ENCODE measurements around the gene DAPK1. TPM values are rescaled to one million over a fixed set of nuclear protein-coding genes. Genes with fewer than 3 reads are reported as not detected.

DAPK1 gene
- total RNA-seq, 1 experiment from 2014 or later: 19.7 TPM

DNA sequence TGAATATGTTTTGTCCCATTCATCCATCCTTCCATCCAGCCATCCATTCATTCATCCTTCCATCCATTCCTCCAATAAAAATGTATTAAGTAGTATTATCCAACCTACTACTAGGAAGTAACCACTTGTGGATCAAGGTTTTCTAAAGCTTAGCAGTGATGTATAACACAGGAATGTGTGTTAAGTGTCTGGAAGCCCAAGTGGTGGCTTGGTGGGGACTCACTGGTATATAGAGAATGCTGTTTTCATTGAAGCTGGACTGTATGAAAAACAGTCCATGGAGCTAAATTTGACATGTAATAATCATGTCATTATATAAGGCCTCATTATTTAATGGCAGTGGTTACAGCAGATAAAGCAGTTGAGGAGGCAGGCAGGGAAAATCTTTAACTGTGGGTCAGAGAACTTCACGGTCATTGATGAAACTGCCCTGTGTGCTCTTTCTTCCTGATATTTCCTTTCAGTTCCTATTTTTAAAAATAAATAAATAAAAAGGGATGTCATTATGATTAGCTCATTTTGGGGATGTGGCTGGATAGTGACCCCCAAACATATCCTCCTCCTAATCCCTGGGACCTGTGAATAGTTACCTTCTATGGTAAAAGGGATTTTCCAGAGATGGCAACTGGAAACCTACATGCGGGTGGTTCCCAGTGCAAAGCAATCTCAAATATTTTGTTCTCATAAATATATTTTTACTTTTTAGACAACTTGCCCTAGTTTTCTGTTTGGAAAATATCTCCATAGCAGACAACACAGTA, 82.3 kb downstream of the DAPK1 start:
- POLR2A ChIA-PET: interaction anchor here (0.6 to 0.7 kb wide), 2 partner anchors 21 to 1267 kb away, joined by 3 to 4 read pairs; no protein-coding TSS in a partner anchor
- intact Hi-C loops (cut with micrococcal nuclease): no loop called here
- no TSS peak for BruUV-seq (replicated peaks)
- no peak overlapping the region for H3K27ac Mint-ChIP-seq (ENCODE audit: low read depth, unreplicated experiment)
- H3K4me3 Mint-ChIP-seq (ENCODE audit: unreplicated experiment): no peak overlapping the region
- H3K27me3 Mint-ChIP-seq (ENCODE audit: insufficient read depth, unreplicated experiment): no peaks in the 10 kb centered on the region
- TF ChIP-seq, protein P1, sequence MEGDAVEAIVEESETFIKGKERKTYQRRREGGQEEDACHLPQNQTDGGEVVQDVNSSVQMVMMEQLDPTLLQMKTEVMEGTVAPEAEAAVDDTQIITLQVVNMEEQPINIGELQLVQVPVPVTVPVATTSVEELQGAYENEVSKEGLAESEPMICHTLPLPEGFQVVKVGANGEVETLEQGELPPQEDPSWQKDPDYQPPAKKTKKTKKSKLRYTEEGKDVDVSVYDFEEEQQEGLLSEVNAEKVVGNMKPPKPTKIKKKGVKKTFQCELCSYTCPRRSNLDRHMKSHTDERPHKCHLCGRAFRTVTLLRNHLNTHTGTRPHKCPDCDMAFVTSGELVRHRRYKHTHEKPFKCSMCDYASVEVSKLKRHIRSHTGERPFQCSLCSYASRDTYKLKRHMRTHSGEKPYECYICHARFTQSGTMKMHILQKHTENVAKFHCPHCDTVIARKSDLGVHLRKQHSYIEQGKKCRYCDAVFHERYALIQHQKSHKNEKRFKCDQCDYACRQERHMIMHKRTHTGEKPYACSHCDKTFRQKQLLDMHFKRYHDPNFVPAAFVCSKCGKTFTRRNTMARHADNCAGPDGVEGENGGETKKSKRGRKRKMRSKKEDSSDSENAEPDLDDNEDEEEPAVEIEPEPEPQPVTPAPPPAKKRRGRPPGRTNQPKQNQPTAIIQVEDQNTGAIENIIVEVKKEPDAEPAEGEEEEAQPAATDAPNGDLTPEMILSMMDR (IDR thresholded peaks at IDR 0.05; ENCODE audit: unreplicated experiment): no peak
- H3K36me3 Mint-ChIP-seq (ENCODE audit: insufficient read depth, unreplicated experiment): no peaks in the 10 kb centered on the region
- no peak for DNase-seq (ENCODE audit: unreplicated experiment)
- CTCF ChIA-PET: interaction anchor here (0.6 kb wide), 1 partner anchor 25 kb away, joined by 4 read pairs; no protein-coding TSS in a partner anchor
- no peaks in the 10 kb centered on the region for H3K9me3 Mint-ChIP-seq (ENCODE audit: unreplicated experiment)
- H3K4me1 Mint-ChIP-seq (ENCODE audit: insufficient read depth, unreplicated experiment): no peaks in the 10 kb centered on the region

- DNase-seq (ENCODE audit: unreplicated experiment): no peak
- CTCF ChIA-PET: interaction anchor here (0.6 to 0.7 kb wide), 3 partner anchors 122 to 550 kb away, joined by 3 read pairs; no protein-coding TSS in a partner anchor
- no peaks in the 10 kb centered on the region for H3K36me3 Mint-ChIP-seq (ENCODE audit: insufficient read depth, unreplicated experiment)
- no peaks in the 10 kb centered on the region for H3K4me1 Mint-ChIP-seq (ENCODE audit: insufficient read depth, unreplicated experiment)
- TF ChIP-seq, protein P1 (IDR thresholded peaks at IDR 0.05; ENCODE audit: unreplicated experiment): no peak
- no TSS peak for BruUV-seq (replicated peaks)
- intact Hi-C loops (cut with micrococcal nuclease): no loop called here
- no peaks in the 10 kb centered on the region for H3K27me3 Mint-ChIP-seq (ENCODE audit: insufficient read depth, unreplicated experiment)
- POLR2A ChIA-PET: no interaction called here
- H3K4me3 Mint-ChIP-seq (ENCODE audit: unreplicated experiment): no peak overlapping the region
- no peak overlapping the region for H3K27ac Mint-ChIP-seq (ENCODE audit: low read depth, unreplicated experiment)
- no peaks in the 10 kb centered on the region for H3K9me3 Mint-ChIP-seq (ENCODE audit: unreplicated experiment)
Measured at GRCh38 chr9:87580941-87581438, 83.3 kb downstream of the DAPK1 start.

- ChIA-PET CTCF (interaction anchor here (0.6 to 0.7 kb wide), 4 partner anchors 121 to 671 kb away, joined by 3 read pairs; no protein-coding TSS in a partner anchor), POLR2A (no interaction called here)
- Mint-ChIP-seq H3K27me3 (ENCODE audit: insufficient read depth, unreplicated experiment) (no peaks in the 10 kb centered on the region), H3K4me1 (ENCODE audit: insufficient read depth, unreplicated experiment) (no peaks in the 10 kb centered on the region), H3K4me3 (ENCODE audit: unreplicated experiment) (no peak overlapping the region), H3K27ac (ENCODE audit: low read depth, unreplicated experiment) (no peak overlapping the region), H3K36me3 (ENCODE audit: insufficient read depth, unreplicated experiment) (no peaks in the 10 kb centered on the region), H3K9me3 (ENCODE audit: unreplicated experiment) (no peaks in the 10 kb centered on the region)
- BruUV-seq (replicated peaks): no TSS peak
- intact Hi-C loops (cut with micrococcal nuclease): no loop called here
- TF ChIP-seq, protein P1 (IDR thresholded peaks at IDR 0.05; ENCODE audit: unreplicated experiment): no peak
- no peak for DNase-seq (ENCODE audit: unreplicated experiment)
Measured at GRCh38 chr9:87581513-87581912, 83.8 kb downstream of the DAPK1 start.

GRCh38 chr9:87581949-87582637, 84.4 kb downstream of the DAPK1 start:
- Mint-ChIP-seq H3K4me3 (ENCODE audit: unreplicated experiment) (no peak overlapping the region), H3K27ac (ENCODE audit: low read depth, unreplicated experiment) (no peak overlapping the region), H3K36me3 (ENCODE audit: insufficient read depth, unreplicated experiment) (no peaks in the 10 kb centered on the region), H3K27me3 (ENCODE audit: insufficient read depth, unreplicated experiment) (no peaks in the 10 kb centered on the region), H3K9me3 (ENCODE audit: unreplicated experiment) (no peaks in the 10 kb centered on the region), H3K4me1 (ENCODE audit: insufficient read depth, unreplicated experiment) (no peaks in the 10 kb centered on the region)
- DNase-seq (ENCODE audit: unreplicated experiment): no peak
- intact Hi-C loops (cut with micrococcal nuclease): no loop called here
- TF ChIP-seq, protein P1 (IDR thresholded peaks at IDR 0.05; ENCODE audit: unreplicated experiment): no peak
- CTCF ChIA-PET: interaction anchor here (0.7 kb wide), 2 partner anchors 121 to 672 kb away, joined by 3 read pairs; no protein-coding TSS in a partner anchor
- BruUV-seq (replicated peaks): no TSS peak
- POLR2A ChIA-PET: no interaction called here

Measured in MCF 10A (cell line).